H1 (cell line): ENCODE results near the gene MAGOH. TPM values are rescaled to one million over a fixed set of nuclear protein-coding genes. Genes with fewer than 3 reads are reported as not detected.

Experiments
- CTCF ChIA-PET: fragments of 300-600 bp; sonication (Branson Sonifier 250); formaldehyde crosslinking; loops from one replicate; lab custom pipeline; 2021; ENCODE audit not compliant: partially characterized antibody; lab: Charles Lee
- POLR2A ChIA-PET: fragments of 300-600 bp; sonication (Branson Sonifier 250); formaldehyde crosslinking; loops from one replicate; lab custom pipeline; 2021; ENCODE audit warnings: inconsistent platforms; ENCODE audit not compliant: partially characterized antibody; lab: Charles Lee
- DNase-seq, 2 experiments: peaks; one replicate each; pipeline versions ENCODE4 v3.0.0 to v3.0.0-alpha.2; 2010 to 2022; ENCODE audit warnings: low spot score in 2 of 2, low read depth in 1 of 2, mixed read lengths in 1 of 2
- FAIRE-seq: peaks from 2 replicates; lab custom pipeline; 2011; peaks lifted over from hg19 to GRCh38; lab: Jason Lieb, UNC
- H2AFZ ChIP-seq: 2 replicates; pipeline ENCODE4 v1.8.1; 2012; ENCODE audit warnings: low read length, inconsistent platforms
- H2AK5ac ChIP-seq: 2 replicates; pipeline ENCODE4 v1.6.1; 2013; ENCODE audit warnings: low read depth, low read length
- H2BK120ac ChIP-seq: replicated peaks from 2 replicates; pipeline ENCODE3; 2013; ENCODE audit warnings: low read depth, low read length, inconsistent platforms
- H2BK12ac ChIP-seq: 2 replicates; pipeline ENCODE4 v1.6.1; 2013; ENCODE audit warnings: low read depth, low read length
- H2BK15ac ChIP-seq: 2 replicates; pipeline ENCODE4 v1.6.1; 2013; ENCODE audit warnings: low read length
- H2BK20ac ChIP-seq: 2 replicates; pipeline ENCODE4 v1.6.1; 2013; ENCODE audit warnings: low read length
- H2BK5ac ChIP-seq: 2 replicates; pipeline ENCODE4 v1.6.1; 2013; ENCODE audit warnings: low read depth, low read length
- H3K14ac ChIP-seq: 2 replicates; pipeline ENCODE4 v1.6.1; 2013; ENCODE audit warnings: inconsistent platforms; ENCODE audit not compliant: insufficient read length
- H3K18ac ChIP-seq: 2 replicates; pipeline ENCODE4 v1.6.1; 2013; ENCODE audit warnings: low read length; ENCODE audit errors: extremely low read depth
- H3K23ac ChIP-seq: 2 replicates; pipeline ENCODE4 v1.6.1; 2013; ENCODE audit warnings: inconsistent platforms; ENCODE audit not compliant: insufficient read length
- H3K23me2 ChIP-seq: 2 replicates; pipeline ENCODE4 v1.6.1; 2013; ENCODE audit warnings: low read depth, low read length
- H3K27ac ChIP-seq: 2 replicates; pipeline ENCODE4 v1.6.1; 2011; ENCODE audit warnings: low read depth, low read length, inconsistent platforms
- H3K27me3 ChIP-seq, 4 experiments: replicated peaks in 1 of 4; 1 replicate in 1 of 4; 2 replicates in 3 of 4; pipeline versions ENCODE4 v1.6.1 to v1.8.1; 2011 to 2013; ENCODE audit warnings: low read length in 3 of 4, mild to moderate bottlenecking in 3 of 4, inconsistent platforms in 2 of 4, mixed read lengths in 2 of 4, moderate library complexity in 1 of 4; ENCODE audit not compliant: control insufficient read depth in 3 of 4, insufficient read depth in 3 of 4; ENCODE audit errors: extremely low read depth in 1 of 4
- H3K36me3 ChIP-seq, 4 experiments: 2 replicates each; pipeline versions ENCODE4 v1.6.1 to v1.8.1; 2011 to 2013; ENCODE audit warnings: mild to moderate bottlenecking in 4 of 4, low read length in 3 of 4, moderate library complexity in 2 of 4, control low read depth in 1 of 4, inconsistent platforms in 1 of 4; ENCODE audit not compliant: insufficient read depth in 4 of 4, control insufficient read depth in 2 of 4
- H3K4ac ChIP-seq: replicated peaks from 2 replicates; pipeline ENCODE3; 2013; ENCODE audit warnings: low read length, low read depth, mixed read lengths, inconsistent platforms; ENCODE audit not compliant: insufficient read length
- H3K4me1 ChIP-seq, 4 experiments: replicated peaks in 1 of 4; 1 replicate in 1 of 4; 2 replicates in 3 of 4; pipeline versions ENCODE4 v1.6.1 to v1.8.1; 2011 to 2013; ENCODE audit warnings: low read length in 3 of 4, inconsistent platforms in 2 of 4, mixed read lengths in 1 of 4; ENCODE audit not compliant: insufficient read depth in 4 of 4, control insufficient read depth in 3 of 4
- H3K4me2 ChIP-seq, 2 experiments: 2 replicates each; pipeline versions ENCODE4 v1.6.1 to v1.8.1; 2011 to 2013; ENCODE audit warnings: low read depth in 2 of 2, low read length in 2 of 2, control low read depth in 1 of 2, inconsistent platforms in 1 of 2, mild to moderate bottlenecking in 1 of 2; ENCODE audit not compliant: insufficient read depth in 1 of 2
- H3K4me3 ChIP-seq, 4 experiments: fragments of 200-600, 300-600 bp in 1 of 4; sonication (generic), shearing (Covaris generic), sonication (Bioruptor Twin) in 1 of 4; 2 replicates each; pipeline versions ENCODE4 v1.5.1 to v1.8.1; 2011 to 2016; ENCODE audit warnings: low read length in 4 of 4, low read depth in 3 of 4, control low read depth in 2 of 4, inconsistent platforms in 2 of 4, mild to moderate bottlenecking in 2 of 4, mixed read lengths in 1 of 4, moderate library complexity in 1 of 4; ENCODE audit not compliant: insufficient read depth in 2 of 4; ENCODE audit errors: extremely low read depth in 1 of 4
- H3K56ac ChIP-seq: replicated peaks from 2 replicates; pipeline ENCODE3; 2013; ENCODE audit warnings: low read depth, mild to moderate bottlenecking, mixed read lengths, low read length, inconsistent platforms; ENCODE audit not compliant: insufficient read length
- H3K79me1 ChIP-seq: 2 replicates; pipeline ENCODE4 v1.6.1; 2013; ENCODE audit warnings: low read depth, low read length, control low read depth
- H3K79me2 ChIP-seq, 2 experiments: 2 replicates each; pipeline versions ENCODE4 v1.6.1 to v1.8.1; 2012 to 2013; ENCODE audit warnings: low read length in 2 of 2, mild to moderate bottlenecking in 2 of 2, inconsistent platforms in 1 of 2; ENCODE audit not compliant: insufficient read depth in 2 of 2, control insufficient read depth in 1 of 2
- H3K9ac ChIP-seq, 4 experiments: replicated peaks in 1 of 4; 1 replicate in 1 of 4; 2 replicates in 3 of 4; pipeline versions ENCODE4 v1.6.1 to v1.8.1; 2011 to 2013; ENCODE audit warnings: low read depth in 3 of 4, low read length in 3 of 4, control low read depth in 2 of 4, mild to moderate bottlenecking in 2 of 4, moderate library complexity in 2 of 4, inconsistent platforms in 1 of 4; ENCODE audit errors: extremely low read depth in 1 of 4
- H3K9me3 ChIP-seq, 2 experiments: 2 replicates each; pipeline versions ENCODE4 v1.6.1 to v1.8.1; 2012 to 2013; ENCODE audit warnings: mild to moderate bottlenecking in 2 of 2, moderate library complexity in 2 of 2, control low read depth in 1 of 2, inconsistent platforms in 1 of 2, low read depth in 1 of 2, low read length in 1 of 2, mixed read lengths in 1 of 2; ENCODE audit not compliant: insufficient read depth in 2 of 2
- H4K20me1 ChIP-seq, 2 experiments: replicated peaks in 1 of 2; 2 replicates each; pipeline versions ENCODE3 to v1.8.1; 2011 to 2013; ENCODE audit warnings: inconsistent platforms in 2 of 2, low read length in 2 of 2, mild to moderate bottlenecking in 1 of 2; ENCODE audit not compliant: insufficient read depth in 2 of 2, control insufficient read depth in 1 of 2
- H4K5ac ChIP-seq: 2 replicates; pipeline ENCODE4 v1.6.1; 2013; ENCODE audit warnings: low read length, low read depth, mixed read lengths, inconsistent platforms; ENCODE audit not compliant: insufficient read length
- H4K8ac ChIP-seq: 2 replicates; pipeline ENCODE4 v1.8.0; 2013; ENCODE audit warnings: mild to moderate bottlenecking, moderate library complexity, low read length, inconsistent platforms; ENCODE audit not compliant: insufficient read depth; ENCODE audit errors: extremely low read depth
- H4K91ac ChIP-seq: replicated peaks from 2 replicates; pipeline ENCODE3; 2013; ENCODE audit warnings: low read length, mixed read lengths, inconsistent platforms; ENCODE audit not compliant: insufficient read length
- CHD1 ChIP-seq: IDR thresholded peaks from 2 replicates; pipeline ENCODE4 v1.6.1; 2012; ENCODE audit warnings: low read depth, low read length, improper control_type of control experiment
- FOSL1 ChIP-seq: IDR thresholded peaks from 2 replicates; pipeline ENCODE4 v1.6.1; 2011; ENCODE audit warnings: mild to moderate bottlenecking, low read depth, low read length, moderate library complexity; ENCODE audit not compliant: insufficient read depth
- GTF2F1 ChIP-seq: IDR thresholded peaks from 2 replicates; pipeline ENCODE4 v1.6.1; 2012; ENCODE audit warnings: low read depth, low read length, improper control_type of control experiment, borderline replicate concordance
- SP2 ChIP-seq: IDR thresholded peaks from 2 replicates; pipeline ENCODE4 v1.6.1; 2012; ENCODE audit warnings: mild to moderate bottlenecking, low read length, inconsistent platforms
- WGBS, 2 experiments: shearing (Covaris generic) in 1 of 2; methylation state at CpG; one replicate each; pipeline versions ENCODE4 v1.1.6 to v1.1.7; 2013 to 2015; ENCODE audit warnings: low lambda C conversion rate in 2 of 2, mixed read lengths in 2 of 2, inconsistent platforms in 1 of 2, low coverage in 1 of 2, missing lambda C conversion rate in 1 of 2; ENCODE audit not compliant: insufficient replicate concordance in 2 of 2, insufficient coverage in 1 of 2, insufficient read length in 1 of 2; ENCODE audit errors: extremely low coverage in 1 of 2, missing lambda C conversion rate in 1 of 2; 5-methylcytosine and 5-hydroxymethylcytosine counted together
- polyA plus RNA-seq, 7 experiments: library from polyadenylated mRNA; depleted of rRNA in 3 of 7; stranded (reverse) in 5 of 7; unstranded in 2 of 7; fragments of >200 nt in 5 of 7; fragments of 200-250 nt in 2 of 7; gene quantifications; 1 replicate in 5 of 7; 2 replicates in 1 of 7; 4 replicates in 1 of 7; pipeline versions ENCODE4 v1.2.1 to v1.2.3, GENCODE V29; 2011 to 2013; ENCODE audit warnings: missing spikeins in 2 of 7, mixed read lengths in 2 of 7
- total RNA-seq: library from RNA; stranded (reverse); fragmentation: NEBNext Ultra II Directional; extraction: Animal tissue kit (Norgen Biotek cat#: 25700); gene quantifications from 2 replicates; pipeline ENCODE4 v1.2.1, GENCODE V29; 2021

MAGOH gene
- total and polyA plus RNA-seq, 2 of the 8 experiments (the other 6 are each of a cell fraction or from before 2014, with no cell fraction given) = 46.9 to 74.3 TPM

- no peak overlapping the region for H4K8ac ChIP-seq
- H3K27ac ChIP-seq = no peak overlapping the region
- H3K18ac ChIP-seq = no peak overlapping the region
- no peak overlapping the region for H3K9ac ChIP-seq
- no peaks in the 10 kb centered on the region for H3K4me1 ChIP-seq
- no peak overlapping the region for H2BK12ac ChIP-seq
- ChIA-PET POLR2A (interaction anchor here (0.7 to 0.9 kb wide), 2 partner anchors 20 to 1200 kb away, joined by 3 to 4 read pairs; partner anchors contain the start of gene MAGOH), CTCF (interaction anchor here (0.7 to 7.2 kb wide), 5 partner anchors 8 to 30 kb away, joined by 3 to 36 read pairs (median 4); no protein-coding TSS in a partner anchor)
- H4K20me1 ChIP-seq = peaks cover 2% of the 10 kb centered on the region in 2 experiments
- DNase-seq (no peak), FAIRE-seq (no peak)
- H3K23ac ChIP-seq = no peak overlapping the region
- H3K36me3 ChIP-seq = peaks cover 49 to 95% (median 85%) of the 10 kb centered on the region in 4 experiments
- no peaks in the 10 kb centered on the region for H3K27me3 ChIP-seq
- no peaks in the 10 kb centered on the region for H3K9me3 ChIP-seq
- no peak overlapping the region for H3K4ac ChIP-seq
- no peak overlapping the region for H3K14ac ChIP-seq
- no peak overlapping the region for H3K56ac ChIP-seq
- H3K79me2 ChIP-seq = no peaks in the 10 kb centered on the region
- H2BK20ac ChIP-seq = no peak overlapping the region
- H3K4me3 ChIP-seq = no peak overlapping the region
- H4K5ac ChIP-seq = no peak overlapping the region
- H2AFZ ChIP-seq = no peak overlapping the region
- H4K91ac ChIP-seq = no peak overlapping the region
- H2BK5ac ChIP-seq = no peak overlapping the region
- 94% methylated on average over 1 of the region's 1 CpG; no CpG with 5 or more reads in 1 of the 2 experiments for WGBS, 2 experiments
- no peak overlapping the region for H2BK15ac ChIP-seq
- no peaks in the 10 kb centered on the region for H3K23me2 ChIP-seq
- no peak overlapping the region for H2BK120ac ChIP-seq
- no peak overlapping the region for H2AK5ac ChIP-seq
- no peaks in the 10 kb centered on the region for H3K79me1 ChIP-seq
- H3K4me2 ChIP-seq = no peak overlapping the region
- no peak for TF ChIP-seq GTF2F1
- no peak for TF ChIP-seq SP2
- no peak for TF ChIP-seq FOSL1
- no peak for TF ChIP-seq CHD1
These were observed 19.9 kb upstream of the MAGOH start for GRCh38 chr1:53258216-53258615.
